MCF 10A (cell line): Measurements from ENCODE around the gene PRKCZ. TPM values are rescaled to one million over a fixed set of nuclear protein-coding genes. Genes with fewer than 3 reads are reported as not detected.

Experiments used
- BruUV-seq: library from RNA; stranded (reverse); fragments of 400-500 nt; replicated peaks from 2 replicates; lab custom pipeline; 2021; lab: Mats Ljungman, UMichigan
- CTCF ChIA-PET: fragments of 300-600 bp; sonication (Branson Sonifier 250); formaldehyde crosslinking; extraction: SDS; loops from one replicate; lab custom pipeline; 2021; ENCODE audit warnings: antibody characterized with exemption, inconsistent platforms; lab: Yijun Ruan, JAX
- POLR2A ChIA-PET: fragments of 300-600, 350-650 bp; sonication (Branson Sonifier 250); formaldehyde crosslinking; extraction: SDS; loops from one replicate; lab custom pipeline; 2020; ENCODE audit warnings: antibody characterized with exemption, inconsistent platforms; lab: Yijun Ruan, JAX
- DNase-seq: peaks from one replicate; pipeline ENCODE4 v3.0.0-alpha.2; 2018; ENCODE audit not compliant: unreplicated experiment
- H3K27ac Mint-ChIP-seq: one replicate; pipeline ENCODE4 v1.8.0; 2022; ENCODE audit warnings: mild to moderate bottlenecking, low read depth, mixed read lengths; ENCODE audit not compliant: unreplicated experiment
- H3K27me3 Mint-ChIP-seq: one replicate; pipeline ENCODE4 v1.8.0; 2022; ENCODE audit warnings: mixed read lengths; ENCODE audit not compliant: insufficient read depth, unreplicated experiment
- H3K36me3 Mint-ChIP-seq: one replicate; pipeline ENCODE4 v1.8.0; 2022; ENCODE audit warnings: mild to moderate bottlenecking, moderate library complexity, mixed read lengths; ENCODE audit not compliant: insufficient read depth, unreplicated experiment
- H3K4me1 Mint-ChIP-seq: one replicate; pipeline ENCODE4 v1.8.0; 2022; ENCODE audit warnings: mixed read lengths; ENCODE audit not compliant: insufficient read depth, unreplicated experiment
- H3K4me3 Mint-ChIP-seq: one replicate; pipeline ENCODE4 v1.8.0; 2022; ENCODE audit warnings: mild to moderate bottlenecking, moderate library complexity, mixed read lengths; ENCODE audit not compliant: unreplicated experiment
- H3K9me3 Mint-ChIP-seq: one replicate; pipeline ENCODE4 v1.8.0; 2022; ENCODE audit warnings: mixed read lengths; ENCODE audit not compliant: unreplicated experiment
- intact Hi-C: fragments of 100-400 bp; cut with micrococcal nuclease; formaldehyde crosslinking; loops from 2 replicates; pipeline ENCODE4 v1.14.1; 2022
- total RNA-seq: library from RNA; stranded (reverse); gene quantifications from 2 replicates; pipeline ENCODE4 v1.2.3, GENCODE V29; 2022
- TF ChIP-seq, protein P1 (sequence below): fragments of 200-600 bp; IDR thresholded peaks from one replicate; pipeline ENCODE4 v1.8.0; 2022; ENCODE audit warnings: antibody characterized with exemption, mild to moderate bottlenecking; ENCODE audit not compliant: unreplicated experiment

PRKCZ gene
- total RNA-seq, 1 experiment from 2014 or later = 24.9 TPM

DNA sequence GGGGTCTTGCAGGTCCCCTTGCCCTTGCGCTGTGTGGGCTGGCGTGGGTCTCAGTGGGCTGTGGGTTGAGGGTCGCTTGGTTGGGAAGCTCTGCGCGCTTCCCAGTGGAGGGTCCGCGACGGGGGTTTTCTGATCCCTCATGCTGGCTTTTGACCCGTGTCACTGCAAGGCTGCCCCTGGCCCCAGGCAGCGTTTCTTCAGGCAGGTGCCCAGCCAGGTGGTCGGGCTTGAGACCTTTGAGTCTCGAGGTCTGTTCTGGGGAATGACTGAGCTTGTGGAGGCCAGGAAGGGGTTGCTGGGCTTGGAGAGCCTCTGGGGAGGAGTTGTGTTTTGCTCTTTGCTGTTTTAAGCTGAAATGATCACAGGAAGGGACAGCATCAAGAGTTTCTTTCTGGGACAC is 183.3 kb downstream of the PRKCZ start:
- no peaks in the 10 kb centered on the region for H3K27me3 Mint-ChIP-seq
- H3K4me3 Mint-ChIP-seq = peak overlapping the region; percentile 35
- TF ChIP-seq, protein P1, sequence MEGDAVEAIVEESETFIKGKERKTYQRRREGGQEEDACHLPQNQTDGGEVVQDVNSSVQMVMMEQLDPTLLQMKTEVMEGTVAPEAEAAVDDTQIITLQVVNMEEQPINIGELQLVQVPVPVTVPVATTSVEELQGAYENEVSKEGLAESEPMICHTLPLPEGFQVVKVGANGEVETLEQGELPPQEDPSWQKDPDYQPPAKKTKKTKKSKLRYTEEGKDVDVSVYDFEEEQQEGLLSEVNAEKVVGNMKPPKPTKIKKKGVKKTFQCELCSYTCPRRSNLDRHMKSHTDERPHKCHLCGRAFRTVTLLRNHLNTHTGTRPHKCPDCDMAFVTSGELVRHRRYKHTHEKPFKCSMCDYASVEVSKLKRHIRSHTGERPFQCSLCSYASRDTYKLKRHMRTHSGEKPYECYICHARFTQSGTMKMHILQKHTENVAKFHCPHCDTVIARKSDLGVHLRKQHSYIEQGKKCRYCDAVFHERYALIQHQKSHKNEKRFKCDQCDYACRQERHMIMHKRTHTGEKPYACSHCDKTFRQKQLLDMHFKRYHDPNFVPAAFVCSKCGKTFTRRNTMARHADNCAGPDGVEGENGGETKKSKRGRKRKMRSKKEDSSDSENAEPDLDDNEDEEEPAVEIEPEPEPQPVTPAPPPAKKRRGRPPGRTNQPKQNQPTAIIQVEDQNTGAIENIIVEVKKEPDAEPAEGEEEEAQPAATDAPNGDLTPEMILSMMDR = no peak
- ChIA-PET POLR2A (interaction anchor here (0.7 to 3.1 kb wide), 6 partner anchors 9 to 159 kb away, joined by 3 to 17 read pairs (median 7); partner anchors contain the start of gene FAAP20), CTCF (interaction anchor here (0.5 to 2.5 kb wide), 5 partner anchors 21 to 1344 kb away, joined by 3 to 14 read pairs (median 7); partner anchors contain the start of gene FAAP20)
- no peak overlapping the region for H3K27ac Mint-ChIP-seq
- no peak for DNase-seq
- intact Hi-C loops = loop anchor here (5.0 kb wide), 2 partner anchors 44 to 59 kb away; no protein-coding TSS in a partner anchor
- no peaks in the 10 kb centered on the region for H3K9me3 Mint-ChIP-seq
- no TSS peak for BruUV-seq
- H3K4me1 Mint-ChIP-seq = peaks cover 22% of the 10 kb centered on the region
- peaks cover 15% of the 10 kb centered on the region for H3K36me3 Mint-ChIP-seq

DNA sequence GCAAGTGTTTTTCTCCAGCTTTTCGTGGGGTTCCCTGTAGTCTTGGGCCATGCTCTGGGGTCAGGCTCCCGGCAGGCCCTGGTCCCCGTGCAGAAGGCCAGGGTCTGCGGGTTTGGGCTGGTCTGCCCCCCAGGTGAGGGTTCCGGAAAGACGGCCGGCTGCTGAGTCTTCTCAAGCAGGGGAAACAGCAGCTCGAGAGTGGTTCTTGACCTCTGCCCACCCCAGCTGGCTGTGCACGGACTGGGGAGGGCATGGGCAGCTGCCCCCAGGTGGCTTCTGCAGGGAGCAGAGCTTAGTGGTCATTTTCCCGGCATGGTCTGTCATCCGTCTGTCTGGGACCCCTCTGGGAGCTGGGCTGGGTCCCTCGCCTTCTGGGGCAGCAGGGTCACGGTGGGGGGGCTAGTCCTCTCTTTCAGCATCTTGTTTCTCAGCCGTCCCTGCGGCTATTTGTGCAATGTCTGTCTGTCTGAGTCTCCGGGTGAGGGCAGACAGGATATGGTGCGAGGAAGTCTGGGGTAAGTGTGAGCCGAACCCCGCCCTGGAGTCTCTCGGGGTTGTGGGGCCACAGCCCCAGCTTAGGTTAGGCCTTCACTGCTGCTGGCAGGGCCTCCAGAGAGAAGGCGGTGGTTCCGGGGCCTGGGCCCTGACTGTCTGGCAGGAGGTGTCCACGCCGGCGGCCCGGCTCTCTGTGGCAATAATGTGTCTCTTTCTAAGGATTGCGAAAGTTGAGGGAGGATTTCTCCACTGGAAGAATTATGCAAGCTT is 184.0 kb downstream of the PRKCZ start:
- TF ChIP-seq, protein P1 = no peak

DNA sequence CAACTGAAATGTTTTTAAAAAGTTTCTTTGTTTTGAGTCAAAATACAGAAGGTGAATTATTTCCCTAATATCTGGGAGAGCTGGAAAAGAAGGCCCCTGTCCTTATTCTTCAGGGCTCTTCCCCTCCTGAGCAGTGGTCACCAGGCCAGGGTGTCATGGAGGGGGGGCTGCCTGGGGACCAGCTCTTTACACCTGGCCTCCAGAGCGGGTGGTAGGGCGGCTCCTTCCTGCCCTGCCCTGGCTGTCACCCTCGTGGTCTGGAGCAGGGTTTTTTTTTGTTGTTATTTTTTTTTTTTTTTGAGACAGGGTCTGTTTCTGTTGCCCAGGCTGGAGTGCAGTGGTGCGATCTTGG is 184.5 kb downstream of the PRKCZ start:
- Mint-ChIP-seq H3K36me3 (peaks cover 9% of the 10 kb centered on the region), H3K9me3 (no peaks in the 10 kb centered on the region), H3K27me3 (no peaks in the 10 kb centered on the region), H3K4me1 (peaks cover 28% of the 10 kb centered on the region), H3K4me3 (peak overlapping the region; percentile 63), H3K27ac (peak overlapping the region; percentile 44)
- no peak for DNase-seq
- ChIA-PET CTCF (interaction anchor here (0.7 to 2.5 kb wide), 6 partner anchors 22 to 274 kb away, joined by 3 to 14 read pairs (median 6); partner anchors contain the start of gene FAAP20), POLR2A (interaction anchor here (0.6 to 3.1 kb wide), 14 partner anchors 10 to 620 kb away, joined by 3 to 17 read pairs (median 4); partner anchors contain the start of gene FAAP20)
- intact Hi-C loops = loop anchor here (1.0 to 5.0 kb wide), 3 partner anchors 39 to 58 kb away; no protein-coding TSS in a partner anchor
- TF ChIP-seq, protein P1 = no peak
- no TSS peak for BruUV-seq

More for the DNA sequence above, 184.0 kb downstream of the PRKCZ start:
- CTCF ChIA-PET = interaction anchor here (0.5 to 2.5 kb wide), 8 partner anchors 21 to 1343 kb away, joined by 3 to 14 read pairs (median 4); partner anchors contain the start of gene FAAP20
- H3K27ac Mint-ChIP-seq = peak overlapping the region; percentile 44
- BruUV-seq = no TSS peak
- peaks cover 23% of the 10 kb centered on the region for H3K4me1 Mint-ChIP-seq
- no peaks in the 10 kb centered on the region for H3K27me3 Mint-ChIP-seq
- peaks cover 14% of the 10 kb centered on the region for H3K36me3 Mint-ChIP-seq
- intact Hi-C loops = loop anchor here (1.0 to 5.0 kb wide), 3 partner anchors 39 to 58 kb away; no protein-coding TSS in a partner anchor
- H3K4me3 Mint-ChIP-seq = peak overlapping the region; percentile 63
- DNase-seq = peak; percentile 98
- POLR2A ChIA-PET = interaction anchor here (0.6 to 3.1 kb wide), 14 partner anchors 10 to 620 kb away, joined by 3 to 17 read pairs (median 4); partner anchors contain the start of gene FAAP20
- H3K9me3 Mint-ChIP-seq = no peaks in the 10 kb centered on the region

Other genes starting within 250 kb of the PRKCZ start
- 426 and 430 TPM in 2 replicates for gene GNB1, start 159.3 kb upstream of the PRKCZ start, total RNA-seq
- 1.7 and 2.8 TPM in 2 replicates for gene CALML6, start 135.2 kb upstream of the PRKCZ start, total RNA-seq
- gene TMEM52, start 131.1 kb upstream of the PRKCZ start, total RNA-seq = 0.91 and 1.2 TPM in 2 replicates
- not detected in 2 replicates for gene CFAP74, start 46.6 kb upstream of the PRKCZ start, total RNA-seq
- gene GABRD, start 31.1 kb upstream of the PRKCZ start, total RNA-seq = not detected in 2 replicates
- 75.9 and 88.8 TPM in 2 replicates for gene FAAP20, start 144.4 kb downstream of the PRKCZ start, total RNA-seq
- gene SKI, start 177.9 kb downstream of the PRKCZ start, total RNA-seq = 42.7 and 53.7 TPM in 2 replicates